IPS DF 19.7 (cell line): ENCODE data around the gene FBH1.
"Not testable (repeated sequence)": the region's sequence is repeated elsewhere in the genome, so short reads cannot be mapped to it uniquely, and the experiment has no call there.

ENCODE experiments used
- DNase-seq: peaks from one replicate; pipeline ENCODE4 v3.0.0-alpha.2; 2013; ENCODE audit warnings: low read depth, low spot score

Gene FBH1

DNA sequence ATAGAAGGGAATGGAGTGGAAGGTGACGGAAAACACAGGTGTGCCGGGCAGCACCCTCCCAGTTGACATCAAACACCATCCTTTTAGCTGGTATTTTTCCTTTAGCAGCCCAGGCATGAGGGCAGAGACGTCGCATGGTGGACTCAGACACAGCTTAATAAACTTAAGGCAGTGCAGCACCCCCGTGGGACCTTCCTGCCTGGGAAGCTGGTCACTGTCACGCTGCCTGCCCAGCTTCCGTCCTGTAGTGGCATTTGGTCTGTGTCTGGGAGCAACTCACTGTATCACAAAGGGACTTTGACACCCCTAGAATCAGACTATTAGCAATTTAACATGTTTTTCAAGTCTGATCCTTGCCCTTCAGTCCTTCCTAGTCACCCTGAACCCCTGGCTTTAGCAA lies 51.5 kb downstream of the FBH1 start:
- DNase-seq, result no peak

DNA sequence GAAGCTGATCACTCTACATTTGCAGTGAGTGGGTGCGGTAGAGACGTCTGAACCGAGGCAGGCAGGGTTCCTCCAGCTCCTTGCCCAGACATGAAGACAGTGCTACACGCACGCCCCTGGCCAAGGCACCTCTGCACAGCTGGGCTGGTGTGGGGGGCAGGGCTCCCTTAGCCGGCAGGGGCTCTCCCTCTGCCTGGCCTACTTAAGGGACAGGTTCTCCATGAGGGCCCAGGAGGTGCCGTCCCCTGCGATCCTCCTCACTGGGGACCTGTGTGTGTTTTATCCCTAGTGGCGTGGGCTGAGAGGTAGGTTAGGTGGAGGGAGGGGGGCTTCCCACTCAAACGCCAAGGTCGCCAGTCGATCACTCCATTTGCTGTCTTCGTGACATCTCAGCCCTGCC lies 52.0 kb downstream of the FBH1 start:
- no peak for DNase-seq

DNA sequence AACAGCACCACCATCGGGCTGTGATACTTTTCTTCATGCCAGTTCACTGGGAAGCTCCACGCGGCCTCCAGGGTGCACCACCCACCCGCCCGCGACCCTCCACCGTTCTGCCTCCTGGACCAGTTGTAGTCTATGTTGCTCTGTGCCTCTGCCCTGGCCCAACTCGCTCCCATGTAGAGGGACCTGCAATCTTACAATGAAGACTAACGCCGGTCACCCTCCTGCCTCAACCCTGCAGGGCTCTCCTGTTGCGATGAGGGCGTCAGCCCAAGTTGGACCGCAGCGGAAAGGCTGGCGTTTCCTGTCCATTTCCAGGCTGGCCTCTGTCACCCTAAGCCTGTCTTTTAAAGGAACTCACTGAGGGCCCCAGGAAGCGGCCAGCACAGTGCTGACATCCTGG lies 52.4 kb downstream of the FBH1 start:
- DNase-seq, result no peak

DNA sequence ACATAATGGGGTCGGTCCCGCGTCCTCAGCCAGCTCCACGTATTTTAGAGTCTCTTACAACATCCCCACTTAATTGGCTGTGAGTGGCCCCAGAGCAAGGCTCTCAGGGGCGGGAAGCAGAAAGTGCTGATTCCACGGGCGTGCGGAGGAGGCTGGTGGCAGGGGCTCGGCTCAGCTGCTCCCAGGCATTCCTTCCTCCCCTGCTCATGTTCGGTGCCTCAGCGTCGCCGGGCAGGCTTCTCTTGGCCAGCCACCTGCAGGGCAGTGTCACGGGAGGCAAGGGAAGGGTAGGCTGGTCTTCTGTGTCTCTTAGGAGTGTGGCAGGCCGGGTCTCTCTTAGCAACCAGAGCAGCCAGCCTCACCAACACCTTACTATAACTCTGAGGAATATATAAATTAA lies 53.5 kb downstream of the FBH1 start:
- DNase-seq, result no peak

DNA sequence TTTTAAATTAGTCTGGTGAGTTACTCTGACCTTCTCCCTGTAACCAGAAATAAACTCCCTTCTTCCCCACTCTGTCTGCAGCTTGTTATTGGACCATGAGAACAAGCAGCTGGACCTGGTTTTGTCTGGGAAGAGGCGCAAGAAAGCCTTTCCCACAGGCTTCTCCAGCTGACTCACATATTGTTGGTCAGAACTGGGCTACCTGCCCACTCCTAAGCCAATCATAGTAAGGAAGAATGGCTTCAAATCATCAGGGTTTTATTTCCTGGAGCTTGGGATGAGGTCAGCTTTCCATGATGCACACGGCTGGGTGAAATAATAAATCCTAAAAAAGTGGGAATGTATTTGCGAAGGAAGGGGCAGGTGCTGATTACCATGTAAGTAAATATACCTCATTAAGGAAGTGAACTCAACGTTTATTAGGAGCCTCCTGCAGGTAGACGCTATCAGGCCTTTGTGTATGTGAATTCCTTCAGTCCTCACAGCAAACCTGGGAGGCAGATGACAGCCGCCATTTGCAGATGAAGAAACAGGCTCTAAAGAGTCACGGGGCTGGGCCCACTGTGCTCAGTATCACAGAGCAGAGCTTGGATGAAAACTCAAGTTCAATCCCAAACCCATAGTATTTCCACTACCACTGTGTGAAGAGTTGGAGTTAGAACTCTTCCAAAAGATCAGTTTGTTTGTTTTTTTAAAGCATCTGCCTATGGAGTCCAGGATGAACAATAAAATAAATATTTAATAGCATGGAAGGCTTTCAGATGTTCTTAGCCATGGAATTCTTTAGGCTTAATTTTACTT lies 54.5 kb downstream of the FBH1 start:
- no peak for DNase-seq

DNA sequence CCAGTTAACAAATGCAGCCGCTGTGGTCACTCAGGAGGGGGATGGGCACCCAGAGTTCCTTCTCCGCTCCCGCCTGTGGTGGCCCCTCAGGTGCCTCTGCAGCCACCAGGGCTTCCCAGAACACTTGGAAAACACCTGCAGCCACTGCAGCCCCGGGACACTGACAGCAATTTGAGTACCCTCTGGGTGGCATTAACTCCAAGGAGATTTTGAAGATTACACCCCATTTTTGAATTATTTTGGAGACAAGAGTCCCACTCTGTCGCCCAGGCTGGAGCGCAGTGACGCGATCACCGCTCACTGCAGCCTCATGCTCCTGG lies 55.1 kb downstream of the FBH1 start:
- DNase-seq, result no peak

DNA sequence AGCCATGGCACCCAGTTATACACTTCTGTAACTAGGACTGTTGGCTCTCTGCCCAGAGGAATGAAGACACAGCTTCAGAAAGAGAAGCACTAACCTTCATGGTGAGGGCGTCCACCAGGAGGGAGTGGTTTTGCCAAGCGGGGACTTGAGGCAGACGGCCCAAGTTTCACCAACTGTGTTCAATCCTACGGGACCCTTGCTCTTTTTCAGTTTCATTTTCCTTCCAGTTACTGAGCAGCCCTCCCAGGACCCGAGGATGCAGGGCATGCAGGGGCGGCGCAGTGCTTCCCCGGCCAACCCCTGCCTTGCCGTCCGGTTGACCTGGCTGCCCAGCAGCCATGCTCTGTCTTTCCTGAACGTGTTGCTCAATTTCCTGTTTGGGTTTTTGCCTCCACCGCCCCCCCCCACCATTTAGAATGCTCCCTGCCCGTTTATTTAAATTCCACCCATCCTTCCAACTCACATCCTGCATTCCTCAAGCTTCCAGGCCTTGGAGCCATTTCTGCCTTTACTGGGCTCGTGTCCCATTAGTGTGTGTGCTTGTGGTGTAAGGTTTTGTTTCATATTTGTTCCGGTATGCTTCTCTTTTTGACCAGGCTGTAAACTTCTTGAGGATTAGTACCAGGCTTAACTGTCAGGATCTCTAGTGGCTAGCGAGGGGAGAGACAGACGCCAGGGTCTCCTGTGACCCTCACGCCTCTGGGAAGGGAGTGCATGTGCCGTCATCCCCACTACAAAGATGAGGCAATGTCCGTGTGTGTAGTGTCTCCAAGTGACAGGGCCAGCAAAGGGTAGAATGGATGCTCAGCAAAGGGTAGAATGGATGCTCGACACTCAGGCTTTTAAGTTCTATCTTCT lies 55.7 kb downstream of the FBH1 start:
- no peak for DNase-seq

DNA sequence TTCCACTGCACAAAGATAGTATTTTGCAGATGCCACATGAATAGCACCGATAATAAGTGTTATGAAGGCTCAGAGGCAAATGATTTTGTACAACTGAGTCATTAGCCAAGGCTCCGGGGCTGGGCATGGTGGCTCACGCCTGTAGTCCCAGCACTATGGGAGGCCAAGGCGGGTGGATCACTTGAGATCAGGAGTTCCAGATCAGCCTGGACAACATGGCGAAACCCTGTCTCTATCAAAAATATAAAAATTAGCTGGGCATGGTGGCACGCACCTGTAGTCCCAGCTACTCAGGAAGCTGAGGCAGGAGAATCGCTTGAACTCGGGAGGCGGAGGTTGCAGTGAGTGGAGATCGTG lies 56.4 kb downstream of the FBH1 start:
- DNase-seq, result not testable (repeated sequence)

DNA sequence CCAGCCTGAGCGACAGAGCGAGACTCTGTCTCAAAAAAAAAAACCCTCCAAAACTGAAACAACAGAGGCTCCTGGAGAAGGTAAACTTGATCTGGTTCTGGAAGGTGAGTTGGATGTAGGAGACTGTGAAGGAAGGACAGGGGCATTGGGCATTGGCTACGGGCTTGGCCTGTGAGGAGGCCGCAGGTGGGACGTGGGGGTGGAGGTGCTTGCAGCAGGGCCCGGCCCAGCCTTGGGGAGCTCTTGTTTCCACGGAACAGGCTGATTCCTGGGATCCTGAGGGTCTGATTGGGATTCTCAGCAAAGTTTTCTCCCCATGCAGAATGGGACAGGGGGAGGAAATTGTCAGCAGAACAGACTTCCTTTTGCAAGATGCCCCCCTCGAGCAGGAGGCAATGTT lies 56.7 kb downstream of the FBH1 start:
- no peak for DNase-seq

DNA sequence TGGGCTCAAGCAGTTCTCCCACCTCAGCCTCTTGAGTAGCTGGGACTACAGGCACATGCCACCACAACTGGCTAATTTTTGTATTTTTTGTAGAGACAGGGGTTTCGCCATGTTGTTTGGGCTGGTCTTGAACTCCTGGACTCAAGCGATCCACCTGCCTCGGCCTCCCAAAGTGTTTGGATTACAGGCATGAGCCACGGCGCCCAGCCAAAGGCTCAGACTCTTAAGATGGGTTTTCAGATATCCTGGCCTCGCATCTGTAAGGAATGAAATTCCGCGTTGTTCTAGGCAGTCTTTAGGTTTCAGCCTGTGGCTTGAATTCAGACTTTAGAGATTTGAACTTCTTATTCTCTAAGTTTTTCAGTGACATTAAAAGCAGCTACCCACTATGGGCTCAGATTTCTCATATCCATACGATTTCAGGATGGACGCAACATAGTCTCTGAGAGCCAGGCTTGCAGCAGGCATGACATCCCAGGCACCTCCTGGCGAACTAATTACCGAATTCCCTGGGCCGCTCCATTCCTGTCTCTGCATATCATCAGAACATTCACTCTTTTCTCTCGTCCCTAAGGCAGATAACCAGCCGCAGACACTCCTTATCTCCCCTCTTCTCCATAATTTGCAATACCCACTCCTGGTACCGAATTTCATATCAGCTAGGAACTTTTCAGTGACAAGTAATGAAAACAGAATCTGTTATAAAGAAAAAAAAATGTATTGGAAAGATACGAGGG lies 57.6 kb downstream of the FBH1 start:
- no peak for DNase-seq

DNA sequence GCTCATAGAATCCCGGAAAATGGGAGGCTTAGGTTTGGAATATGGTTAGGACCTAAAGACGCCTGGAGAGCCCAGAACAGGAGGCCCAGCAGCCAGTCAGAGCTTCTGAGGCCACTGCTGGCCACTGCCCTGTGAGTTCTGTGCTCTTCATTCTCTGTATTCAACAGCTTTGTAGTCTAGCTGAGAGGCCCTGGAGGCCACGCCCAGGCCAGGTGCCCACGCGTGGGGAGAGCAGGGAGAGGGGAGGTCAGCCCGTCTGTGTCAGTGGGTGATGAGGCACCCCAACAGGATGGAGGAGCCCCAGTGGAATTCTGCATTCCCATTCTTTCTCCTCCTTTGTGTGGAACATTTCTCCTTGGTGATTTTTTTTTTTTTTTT lies 58.2 kb downstream of the FBH1 start:
- no peak for DNase-seq

DNA sequence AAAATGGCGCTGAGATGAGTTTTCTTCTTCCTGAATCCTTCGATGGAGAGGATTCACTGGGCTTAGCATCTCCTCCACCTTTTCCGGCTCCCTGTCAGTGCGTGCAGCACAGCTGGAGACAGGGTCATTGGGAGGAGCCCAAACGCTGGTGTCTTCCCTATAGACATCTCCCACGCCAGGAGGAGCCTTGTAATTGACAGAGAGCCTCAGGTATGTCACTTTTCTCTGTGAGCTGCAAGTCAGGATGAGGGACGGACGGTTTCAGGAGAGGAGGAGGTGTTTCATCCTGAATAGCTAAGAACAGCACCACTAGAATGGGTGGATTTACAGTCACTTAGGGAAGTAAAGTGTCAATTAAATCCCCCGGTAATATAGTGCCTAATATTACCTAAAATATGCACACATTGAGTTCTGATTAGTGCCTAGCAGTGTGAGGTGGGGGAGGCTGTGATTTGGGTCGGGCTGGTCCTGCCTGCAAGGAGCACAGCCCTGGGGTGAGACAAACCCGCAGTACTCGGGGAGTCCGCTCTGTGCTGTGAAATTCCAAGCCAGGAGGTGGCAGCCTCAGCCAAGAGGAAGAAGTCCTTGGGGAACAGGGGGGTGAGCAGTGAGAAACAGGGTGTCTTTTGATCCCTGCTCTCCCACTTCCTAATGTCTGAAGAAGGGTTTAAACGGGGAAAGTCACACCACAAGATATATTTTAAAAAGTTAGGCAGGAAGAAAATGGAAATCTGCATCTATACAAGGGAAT lies 59.1 kb downstream of the FBH1 start:
- peak; percentile 28 for DNase-seq

DNA sequence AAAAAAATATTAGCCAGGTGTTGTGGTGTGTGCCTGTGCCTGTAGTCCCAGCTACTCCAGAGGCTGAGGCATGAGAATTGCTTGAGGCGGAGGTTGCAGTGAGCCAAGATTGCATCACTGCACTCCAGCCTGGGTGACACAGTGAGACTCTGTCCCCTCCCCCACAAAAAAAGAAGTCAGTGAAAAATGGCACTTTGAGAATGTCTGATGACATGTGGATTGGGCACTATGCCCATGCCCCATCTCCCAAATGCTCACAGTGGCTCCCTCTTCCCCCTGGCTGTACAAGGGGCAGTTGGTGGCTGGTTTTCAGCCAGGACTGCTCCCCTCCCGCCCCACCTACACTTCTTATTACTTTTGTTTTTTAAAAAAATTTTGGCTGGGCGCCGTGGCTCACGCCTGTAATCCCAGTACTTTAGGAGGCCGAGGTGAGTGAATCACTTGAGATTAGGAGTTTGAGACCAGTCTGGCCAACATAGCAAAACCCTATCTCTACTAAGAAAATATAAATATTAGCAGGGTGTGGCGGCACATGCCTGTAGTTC lies 61.2 kb downstream of the FBH1 start:
- no peak for DNase-seq

DNA sequence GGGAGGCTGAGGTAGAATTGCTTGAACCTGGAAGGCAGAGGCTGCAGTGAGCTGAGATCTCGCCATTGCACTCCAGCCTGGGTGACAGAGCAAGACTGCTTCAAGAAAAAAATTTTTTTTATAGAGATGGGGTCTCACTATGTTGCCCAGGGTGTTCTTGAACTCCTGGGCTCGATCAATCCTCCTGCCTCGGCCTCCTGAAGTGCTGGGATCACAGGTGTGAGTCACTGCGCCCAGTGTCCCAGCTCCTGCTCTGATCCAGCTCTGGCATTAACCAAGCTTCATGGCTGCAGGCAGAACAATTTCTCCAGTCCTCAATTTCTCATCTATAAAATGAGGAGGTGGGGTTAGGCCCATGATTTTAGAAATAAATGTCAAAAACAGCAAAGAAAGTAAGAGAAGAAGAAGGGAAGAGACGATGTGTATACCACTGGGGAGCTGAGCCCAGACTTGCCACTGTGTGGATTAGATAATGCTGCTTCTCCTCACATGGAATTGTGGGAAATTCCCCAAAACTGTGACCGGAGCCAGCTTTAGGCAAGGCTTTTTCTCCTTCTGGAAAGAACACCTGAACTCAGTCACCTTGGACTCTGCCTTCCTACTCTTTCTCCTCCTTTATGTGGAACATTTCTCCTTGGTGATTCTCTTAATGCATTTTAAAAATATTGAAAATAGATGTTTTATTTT lies 61.8 kb downstream of the FBH1 start:
- no peak for DNase-seq

DNA sequence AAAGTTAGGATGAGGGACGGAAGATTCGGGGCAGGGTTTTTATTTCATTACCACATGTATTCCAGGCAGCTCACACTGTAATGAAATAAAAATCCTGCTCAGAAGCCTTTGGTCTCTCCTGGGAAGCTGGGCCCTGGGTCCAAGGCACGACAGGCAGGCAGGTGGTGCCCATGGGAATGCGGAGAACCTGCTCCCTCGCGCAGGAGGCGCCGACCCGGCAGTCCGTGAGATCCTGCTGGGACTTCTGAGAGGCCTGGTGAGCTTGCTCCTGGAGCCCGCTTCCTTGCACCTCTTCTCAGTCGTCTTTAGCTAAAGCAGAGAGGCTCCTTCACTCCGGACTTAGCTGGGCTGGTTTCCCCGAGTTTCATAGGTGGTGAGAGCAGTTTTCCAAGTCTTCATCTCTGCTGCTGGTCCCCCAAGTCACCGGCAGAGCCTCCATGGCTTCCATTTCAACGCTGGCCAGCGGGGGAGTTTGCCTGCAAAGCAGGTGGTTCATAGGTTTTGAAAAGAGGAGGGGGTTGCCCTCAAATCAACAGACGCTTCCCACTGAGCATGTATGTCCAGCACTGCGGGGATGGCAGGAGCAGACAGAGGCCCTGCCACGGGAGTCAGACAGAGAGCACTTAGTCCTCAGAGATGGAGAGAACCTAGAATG lies 62.8 kb downstream of the FBH1 start:
- no peak for DNase-seq

DNA sequence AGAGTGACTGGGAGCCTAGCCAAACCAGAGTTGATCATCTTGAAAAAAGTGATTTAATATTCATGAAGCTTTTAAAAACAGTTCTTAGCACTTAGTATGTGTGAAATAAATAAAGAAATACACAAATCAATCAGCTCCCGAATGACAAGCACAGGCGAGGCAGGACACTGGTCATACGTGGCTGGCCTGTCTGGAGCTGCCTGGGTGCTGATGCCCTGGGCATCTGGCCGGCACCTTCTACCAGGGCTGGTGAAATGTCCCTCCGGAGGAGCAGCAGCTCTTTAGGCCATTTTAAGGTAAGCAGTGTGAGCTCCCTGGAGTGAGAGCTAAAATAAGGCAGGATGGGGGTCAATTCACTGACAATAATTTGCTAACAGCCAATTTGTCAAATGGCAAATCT lies 63.6 kb downstream of the FBH1 start:
- no peak for DNase-seq

DNA sequence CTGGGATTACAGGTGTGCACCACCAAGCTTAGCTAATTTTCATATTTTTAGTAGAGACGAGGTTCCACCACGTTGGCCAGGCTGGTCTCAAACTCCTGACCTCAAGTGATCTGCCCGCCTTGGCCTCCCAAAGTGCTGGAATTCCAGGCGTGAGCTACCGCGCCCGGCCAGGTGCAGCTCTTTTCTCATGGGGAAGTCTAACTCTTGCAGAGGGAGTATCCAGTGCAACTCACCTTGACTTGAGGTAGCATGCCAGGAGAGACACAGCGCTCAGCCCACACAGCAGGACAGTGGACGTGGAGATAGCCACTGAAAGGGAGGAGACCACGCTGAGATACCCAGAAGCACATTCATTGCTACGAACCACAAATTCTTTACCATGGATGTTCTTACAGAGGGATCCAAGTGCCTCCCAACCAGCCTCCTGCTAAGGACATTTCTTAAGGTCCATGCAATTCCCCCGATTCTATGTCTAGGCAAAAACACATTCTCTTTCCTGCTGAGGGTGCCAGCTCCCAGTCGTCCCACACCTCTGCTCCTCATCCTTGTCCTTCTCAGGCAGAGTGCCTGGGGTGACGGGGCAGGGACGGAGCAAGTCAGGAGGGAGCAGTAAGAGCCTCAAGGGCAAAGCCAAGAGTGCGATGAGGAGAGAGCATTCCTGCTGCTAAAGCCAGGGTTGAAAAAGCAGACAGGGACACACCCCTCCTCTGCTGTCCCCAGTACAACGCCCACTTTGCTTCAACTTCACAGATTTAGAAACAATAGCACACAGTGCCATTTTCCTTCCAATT lies 66.3 kb downstream of the FBH1 start:
- no peak for DNase-seq

DNA sequence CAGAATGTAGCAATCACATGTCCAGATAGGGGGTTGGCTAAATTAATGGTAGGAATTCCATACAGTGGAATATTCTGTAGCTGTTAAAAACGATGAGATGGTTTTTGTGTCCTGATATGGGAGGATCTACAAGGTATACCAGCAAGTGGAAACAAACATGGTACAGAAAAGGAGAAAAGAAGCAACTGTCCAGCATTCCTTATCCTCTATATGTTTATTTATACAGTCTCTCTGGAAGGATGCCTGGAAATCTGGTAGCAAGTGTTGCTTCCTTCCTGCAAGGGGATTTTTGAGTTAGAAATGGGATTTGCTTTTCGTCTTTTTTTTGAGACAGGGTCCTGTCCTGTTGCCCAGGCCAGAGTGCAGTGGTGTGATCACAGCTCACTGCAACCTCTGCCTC lies 68.0 kb downstream of the FBH1 start:
- DNase-seq, result no peak

DNA sequence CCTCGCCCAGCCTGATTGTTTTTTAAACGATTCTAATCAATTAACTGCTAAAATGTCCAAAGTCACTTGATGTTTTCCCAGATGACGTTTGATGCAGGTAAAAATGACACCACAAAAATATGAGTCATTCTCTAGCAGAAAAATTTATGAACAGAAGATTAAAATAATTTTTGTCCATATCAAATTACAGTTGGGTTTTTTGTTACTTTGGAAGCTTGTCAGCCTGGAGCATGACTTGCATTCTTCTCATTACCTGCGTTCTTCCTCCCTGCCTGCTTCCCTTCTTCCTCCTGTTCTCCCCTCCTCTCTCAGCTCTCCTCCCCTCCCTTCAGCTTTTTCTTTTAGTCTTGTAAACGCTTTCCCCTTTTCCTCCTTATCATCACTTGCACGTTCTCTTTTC lies 68.6 kb downstream of the FBH1 start:
- no peak for DNase-seq

DNA sequence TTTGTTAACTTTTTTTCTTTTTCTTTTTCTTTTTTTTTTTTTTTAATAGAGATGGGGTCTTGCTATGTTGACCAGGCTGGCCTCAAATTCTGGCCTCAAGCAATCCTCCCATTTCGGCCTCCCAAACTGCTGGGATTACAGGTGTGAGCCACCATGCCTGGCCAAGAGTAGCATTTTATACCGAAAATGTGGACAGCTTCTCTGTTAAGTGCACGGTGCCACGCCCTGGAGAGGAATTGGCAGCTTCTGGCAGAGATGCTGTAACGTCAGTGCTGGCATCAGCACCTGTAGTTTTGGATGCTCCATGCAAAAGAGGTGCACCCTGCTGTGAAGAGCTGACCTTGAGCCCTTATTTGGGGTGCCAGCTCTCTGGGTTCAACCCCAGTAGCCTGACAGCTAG lies 69.1 kb downstream of the FBH1 start:
- no peak for DNase-seq
